ENCODE data around the gene FBXL13. TPM values are rescaled to one million over a fixed set of nuclear protein-coding genes. Genes with fewer than 3 reads are reported as not detected.
"Not testable (repeated sequence)": the region's sequence is repeated elsewhere in the genome, so short reads cannot be mapped to it uniquely, and the experiment has no call there.

The FBXL13 gene
- total RNA-seq, 1 experiment from 2014 or later, result 0.34 TPM

- in situ Hi-C loops (cut with HindIII; ENCODE audit: low pct_unique_long_range_greater_than_20kb, low sequenced_read_pairs), result no loop called here
- DNase-seq (ENCODE audit: low read depth), result no peak
Observed at GRCh38 chr7:102860351-102860811, 214.2 kb downstream of the FBXL13 start.

GRCh38 chr7:102859799-102860125 is 214.8 kb downstream of the FBXL13 start:
- in situ Hi-C loops (cut with HindIII; ENCODE audit: low pct_unique_long_range_greater_than_20kb, low sequenced_read_pairs), result no loop called here
- DNase-seq (ENCODE audit: low read depth), result no peak

- in situ Hi-C loops (cut with HindIII; ENCODE audit: low pct_unique_long_range_greater_than_20kb, low sequenced_read_pairs), result no loop called here
- DNase-seq (ENCODE audit: low read depth), result no peak
Observed at GRCh38 chr7:102859084-102859798, 215.4 kb downstream of the FBXL13 start.

- in situ Hi-C loops (cut with HindIII; ENCODE audit: low pct_unique_long_range_greater_than_20kb, low sequenced_read_pairs), result no loop called here
- no peak for DNase-seq (ENCODE audit: low read depth)
Observed at GRCh38 chr7:102856036-102856435, 218.6 kb downstream of the FBXL13 start.

- in situ Hi-C loops (cut with HindIII; ENCODE audit: low pct_unique_long_range_greater_than_20kb, low sequenced_read_pairs), result no loop called here
- no peak for DNase-seq (ENCODE audit: low read depth)
Observed at GRCh38 chr7:102849538-102849937, 225.1 kb downstream of the FBXL13 start.

GRCh38 chr7:102849079-102849478 is 225.5 kb downstream of the FBXL13 start:
- in situ Hi-C loops (cut with HindIII; ENCODE audit: low pct_unique_long_range_greater_than_20kb, low sequenced_read_pairs), result no loop called here
- no peak for DNase-seq (ENCODE audit: low read depth)

GRCh38 chr7:102845346-102845745 is 229.2 kb downstream of the FBXL13 start:
- DNase-seq (ENCODE audit: low read depth), result no peak
- in situ Hi-C loops (cut with HindIII; ENCODE audit: low pct_unique_long_range_greater_than_20kb, low sequenced_read_pairs), result no loop called here

GRCh38 chr7:102843850-102844249 is 230.7 kb downstream of the FBXL13 start:
- no peak for DNase-seq (ENCODE audit: low read depth)

GRCh38 chr7:102842284-102842683 is 232.3 kb downstream of the FBXL13 start:
- in situ Hi-C loops (cut with HindIII; ENCODE audit: low pct_unique_long_range_greater_than_20kb, low sequenced_read_pairs), result no loop called here
- DNase-seq (ENCODE audit: low read depth), result no peak

More at GRCh38 chr7:102843850-102844249, 230.7 kb downstream of the FBXL13 start:
- in situ Hi-C loops (cut with HindIII; ENCODE audit: low pct_unique_long_range_greater_than_20kb, low sequenced_read_pairs), result no loop called here

GRCh38 chr7:102841290-102841689 is 233.3 kb downstream of the FBXL13 start:
- no peak for DNase-seq (ENCODE audit: low read depth)
- in situ Hi-C loops (cut with HindIII; ENCODE audit: low pct_unique_long_range_greater_than_20kb, low sequenced_read_pairs), result no loop called here

GRCh38 chr7:102840404-102840803 is 234.2 kb downstream of the FBXL13 start:
- in situ Hi-C loops (cut with HindIII; ENCODE audit: low pct_unique_long_range_greater_than_20kb, low sequenced_read_pairs), result no loop called here
- DNase-seq (ENCODE audit: low read depth), result no peak

GRCh38 chr7:102838572-102839101 is 236.0 kb downstream of the FBXL13 start:
- in situ Hi-C loops (cut with HindIII; ENCODE audit: low pct_unique_long_range_greater_than_20kb, low sequenced_read_pairs); DNase-seq (ENCODE audit: low read depth): not testable (repeated sequence)

GRCh38 chr7:102837802-102838201 is 236.8 kb downstream of the FBXL13 start:
- in situ Hi-C loops (cut with HindIII; ENCODE audit: low pct_unique_long_range_greater_than_20kb, low sequenced_read_pairs), result no loop called here
- DNase-seq (ENCODE audit: low read depth), result no peak

- in situ Hi-C loops (cut with HindIII; ENCODE audit: low pct_unique_long_range_greater_than_20kb, low sequenced_read_pairs), result no loop called here
- no peak for DNase-seq (ENCODE audit: low read depth)
Observed at GRCh38 chr7:102836977-102837376, 237.6 kb downstream of the FBXL13 start.

GRCh38 chr7:102836191-102836919 is 238.2 kb downstream of the FBXL13 start:
- in situ Hi-C loops (cut with HindIII; ENCODE audit: low pct_unique_long_range_greater_than_20kb, low sequenced_read_pairs), result no loop called here
- peak; percentile 42 for DNase-seq (ENCODE audit: low read depth)

GRCh38 chr7:102834999-102835398 is 239.6 kb downstream of the FBXL13 start:
- in situ Hi-C loops (cut with HindIII; ENCODE audit: low pct_unique_long_range_greater_than_20kb, low sequenced_read_pairs), result no loop called here
- peak; percentile 61 for DNase-seq (ENCODE audit: low read depth)

- no peak for DNase-seq (ENCODE audit: low read depth)
- in situ Hi-C loops (cut with HindIII; ENCODE audit: low pct_unique_long_range_greater_than_20kb, low sequenced_read_pairs), result no loop called here
Observed at GRCh38 chr7:102834466-102834865, 240.1 kb downstream of the FBXL13 start.

- no peak for DNase-seq (ENCODE audit: low read depth)
Observed at GRCh38 chr7:102833343-102833742, 241.3 kb downstream of the FBXL13 start.

GRCh38 chr7:102832674-102833073 is 241.9 kb downstream of the FBXL13 start:
- in situ Hi-C loops (cut with HindIII; ENCODE audit: low pct_unique_long_range_greater_than_20kb, low sequenced_read_pairs), result no loop called here

More at GRCh38 chr7:102833343-102833742, 241.3 kb downstream of the FBXL13 start:
- in situ Hi-C loops (cut with HindIII; ENCODE audit: low pct_unique_long_range_greater_than_20kb, low sequenced_read_pairs), result no loop called here

More at GRCh38 chr7:102832674-102833073, 241.9 kb downstream of the FBXL13 start:
- no peak for DNase-seq (ENCODE audit: low read depth)
